ENCODE data around the gene NTHL1.
A peak's percentile ranks its signal among the peaks of the same experiment; 100 is the strongest.

The NTHL1 gene

DNA sequence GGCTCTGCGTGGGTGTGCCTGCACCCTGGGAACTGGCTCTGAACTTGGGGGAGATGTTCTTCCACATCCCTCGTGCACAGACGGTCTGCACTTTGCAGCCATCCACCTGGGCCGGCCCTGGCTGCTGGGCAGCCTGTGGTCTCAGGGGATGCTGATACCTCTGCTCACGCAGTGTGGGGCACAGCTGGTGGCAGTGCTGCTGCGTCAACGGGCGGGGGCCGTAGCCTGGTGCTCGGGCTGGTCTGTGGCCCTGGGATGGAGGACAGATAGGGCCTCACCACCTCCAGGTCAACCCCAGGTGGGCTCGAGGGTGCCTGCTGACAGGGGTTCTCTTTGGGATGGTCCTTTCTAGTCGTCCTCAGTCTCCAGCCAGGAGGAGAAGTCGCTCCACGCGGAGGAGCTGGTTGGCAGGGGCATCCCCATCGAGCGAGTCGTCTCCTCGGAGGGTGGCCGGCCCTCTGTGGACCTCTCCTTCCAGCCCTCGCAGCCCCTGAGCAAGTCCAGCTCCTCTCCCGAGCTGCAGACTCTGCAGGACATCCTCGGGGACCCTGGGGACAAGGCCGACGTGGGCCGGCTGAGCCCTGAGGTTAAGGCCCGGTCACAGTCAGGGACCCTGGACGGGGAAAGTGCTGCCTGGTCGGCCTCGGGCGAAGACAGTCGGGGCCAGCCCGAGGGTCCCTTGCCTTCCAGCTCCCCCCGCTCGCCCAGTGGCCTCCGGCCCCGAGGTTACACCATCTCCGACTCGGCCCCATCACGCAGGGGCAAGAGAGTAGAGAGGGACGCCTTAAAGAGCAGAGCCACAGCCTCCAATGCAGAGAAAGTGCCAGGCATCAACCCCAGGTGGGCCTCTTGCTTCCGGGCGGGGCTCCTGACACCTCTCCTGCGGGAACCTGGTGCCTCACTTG is 36.5 kb upstream of the NTHL1 start:
- no peak for DNase-seq

DNA sequence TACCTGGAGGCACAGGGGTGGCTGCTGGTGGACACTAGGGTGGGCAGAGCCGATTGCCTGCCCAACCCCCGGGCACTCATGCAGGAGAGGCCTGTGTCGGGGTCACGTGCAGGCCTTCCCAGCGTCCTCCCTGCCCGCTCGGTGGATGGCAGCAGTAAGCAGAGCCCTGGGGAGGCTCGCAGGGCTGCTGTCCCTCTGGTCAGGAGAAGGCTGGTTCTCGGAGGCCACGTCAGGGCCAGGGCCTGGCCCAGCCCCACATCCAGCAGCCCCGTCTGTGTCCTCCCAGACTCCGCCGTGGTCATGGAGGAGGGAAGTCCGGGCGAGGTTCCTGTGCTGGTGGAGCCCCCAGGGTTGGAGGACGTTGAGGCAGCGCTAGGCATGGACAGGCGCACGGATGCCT is 35.8 kb upstream of the NTHL1 start:
- DNase-seq = no peak

GRCh38 chr16:2082983-2083364 is 35.3 kb upstream of the NTHL1 start:
- DNase-seq = no peak

DNA sequence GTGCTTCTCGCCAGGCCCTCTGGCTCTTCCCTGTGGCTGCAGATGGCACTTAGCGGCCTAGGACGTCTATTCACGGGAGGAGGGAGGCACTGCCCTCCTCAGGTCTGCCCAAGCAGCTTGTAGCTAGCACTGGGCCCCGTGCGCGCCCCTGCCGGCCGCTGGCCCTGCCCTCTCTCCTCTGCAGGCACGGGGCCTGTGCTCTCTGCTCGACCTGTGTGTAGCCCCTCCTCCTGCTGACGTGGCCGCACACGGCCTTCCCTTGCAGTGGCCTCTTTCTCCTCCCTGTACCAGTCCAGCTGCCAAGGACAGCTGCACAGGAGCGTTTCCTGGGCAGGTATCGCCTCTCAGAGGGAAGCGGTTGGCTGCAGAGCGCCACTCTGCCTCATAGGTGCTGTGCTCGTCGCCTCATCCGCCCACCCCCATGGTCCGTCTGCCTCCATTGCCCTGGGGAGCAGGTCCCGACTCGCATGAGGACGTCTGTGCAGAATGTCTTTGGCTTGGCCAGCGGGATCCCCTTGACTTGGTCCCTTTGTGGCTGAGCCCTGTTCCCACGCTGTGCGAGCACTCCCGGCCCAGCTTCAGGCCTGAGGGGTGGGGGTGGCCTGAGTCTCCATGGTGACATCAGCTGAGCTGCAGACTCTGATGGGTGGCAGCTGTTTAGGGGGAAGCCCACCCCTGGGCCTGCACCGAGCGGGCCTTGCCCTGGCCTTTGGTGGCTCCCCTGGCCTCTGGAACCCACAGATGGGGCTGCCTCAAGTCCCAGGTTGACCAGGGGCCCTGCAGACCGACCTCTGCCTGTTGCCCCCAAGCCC is 34.7 kb upstream of the NTHL1 start:
- peak; percentile 98 for DNase-seq

DNA sequence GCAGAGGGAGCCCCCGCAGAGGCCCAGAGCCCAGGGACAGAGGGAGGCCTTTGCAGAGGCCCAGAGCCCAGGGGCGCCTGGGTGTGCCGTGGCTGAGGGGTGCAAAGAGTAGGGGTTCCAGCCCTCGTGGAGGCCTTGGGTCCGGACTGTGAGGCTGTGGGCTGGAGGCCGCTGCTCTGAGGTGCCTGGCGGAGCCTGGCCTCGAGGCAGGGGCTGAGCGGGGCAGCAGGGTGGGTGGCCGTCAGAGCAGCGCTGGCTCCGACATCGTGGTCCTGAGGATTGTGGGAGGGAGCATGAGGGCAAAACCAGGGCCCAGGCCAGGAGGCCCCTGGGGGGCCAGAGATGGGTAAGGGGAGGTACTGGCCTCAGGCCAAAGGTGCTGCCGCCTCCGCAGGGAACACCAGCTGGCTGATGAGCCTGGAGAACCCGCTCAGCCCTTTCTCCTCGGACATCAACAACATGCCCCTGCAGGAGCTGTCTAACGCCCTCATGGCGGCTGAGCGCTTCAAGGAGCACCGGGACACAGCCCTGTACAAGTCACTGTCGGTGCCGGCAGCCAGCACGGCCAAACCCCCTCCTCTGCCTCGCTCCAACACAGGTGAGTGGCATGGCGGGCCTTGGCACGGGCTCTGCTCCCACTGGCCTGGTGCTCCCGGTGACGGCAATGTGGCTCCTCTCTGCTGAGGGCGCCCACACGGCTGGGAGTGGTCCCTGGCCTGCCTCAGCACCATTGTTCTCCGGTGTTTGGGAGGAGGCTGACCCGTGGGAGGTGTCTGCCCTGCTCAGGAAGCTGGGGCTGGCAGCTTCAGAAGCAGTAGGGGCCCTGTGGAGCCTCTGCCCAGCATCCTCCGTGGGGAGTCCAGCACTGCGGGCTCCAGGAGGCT is 33.8 kb upstream of the NTHL1 start:
- DNase-seq = peak; percentile 42

GRCh38 chr16:2079991-2080390 is 32.4 kb upstream of the NTHL1 start:
- no peak for DNase-seq

DNA sequence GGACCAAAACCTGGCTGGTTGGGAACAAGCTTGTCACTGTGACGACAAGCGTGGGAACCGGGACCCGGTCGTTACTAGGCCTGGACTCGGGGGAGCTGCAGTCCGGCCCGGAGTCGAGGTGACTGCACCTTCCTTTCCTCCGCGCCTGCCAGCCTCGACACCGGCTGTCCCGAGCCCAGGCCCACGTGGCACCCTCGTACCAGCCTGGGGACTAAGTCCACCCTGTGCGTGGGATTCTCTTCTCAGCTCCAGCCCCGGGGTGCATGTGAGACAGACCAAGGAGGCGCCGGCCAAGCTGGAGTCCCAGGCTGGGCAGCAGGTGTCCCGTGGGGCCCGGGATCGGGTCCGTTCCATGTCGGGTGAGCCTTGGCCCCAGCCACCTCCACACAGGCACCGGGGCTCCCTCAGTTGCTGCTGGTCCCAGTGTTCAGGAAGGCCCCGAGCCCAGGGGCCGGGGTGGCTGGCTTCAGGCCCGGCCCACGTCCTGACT is 31.7 kb upstream of the NTHL1 start:
- no peak for DNase-seq

GRCh38 chr16:2078691-2079090 is 31.1 kb upstream of the NTHL1 start:
- no peak for DNase-seq

DNA sequence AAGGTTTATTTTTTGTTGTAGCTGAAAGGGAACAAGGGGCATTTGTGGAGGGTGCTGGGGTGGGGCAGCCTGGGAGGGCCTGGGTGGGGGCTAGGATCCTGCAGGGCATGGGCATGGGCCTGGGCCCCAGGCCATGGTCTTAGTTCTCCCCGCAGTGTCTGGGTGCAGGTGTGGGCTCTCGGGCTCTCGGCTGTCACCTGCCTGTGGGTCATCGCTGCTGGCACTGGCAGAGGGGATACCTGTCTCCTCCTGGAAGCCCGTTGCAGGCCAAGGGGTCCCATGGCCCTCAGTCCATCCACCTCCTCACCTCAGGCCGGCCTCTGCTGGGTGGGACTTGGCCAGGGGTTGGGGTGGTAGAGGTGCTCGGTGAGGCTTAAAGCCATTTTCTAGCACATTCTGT is 30.5 kb upstream of the NTHL1 start:
- DNase-seq = no peak

DNA sequence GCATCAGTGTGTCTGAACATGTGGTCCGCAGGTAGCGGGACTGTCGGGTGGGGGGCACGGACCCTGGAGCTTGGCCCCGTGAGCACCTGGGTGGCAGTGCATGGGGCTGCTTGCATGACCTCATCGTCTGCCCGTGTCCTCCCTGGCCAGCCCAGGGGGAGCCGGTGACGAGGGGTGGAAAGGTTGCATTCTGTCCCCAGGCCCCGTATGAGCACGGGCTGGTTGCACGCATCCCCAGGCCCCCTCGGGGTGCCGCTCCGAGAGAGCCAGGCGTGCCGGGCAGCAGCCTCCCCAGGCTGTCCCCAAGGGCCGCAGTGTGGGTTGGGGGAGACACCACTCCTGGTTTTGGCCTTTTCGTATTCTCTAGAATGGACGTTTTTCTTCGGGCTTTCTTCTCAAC is 30.1 kb upstream of the NTHL1 start:
- no peak for DNase-seq

- DNase-seq = no peak
These were observed 29.4 kb upstream of the NTHL1 start for GRCh38 chr16:2077016-2077415.

GRCh38 chr16:2076072-2076865 is 28.6 kb upstream of the NTHL1 start:
- DNase-seq = no peak

GRCh38 chr16:2075631-2076030 is 28.0 kb upstream of the NTHL1 start:
- no peak for DNase-seq

DNA sequence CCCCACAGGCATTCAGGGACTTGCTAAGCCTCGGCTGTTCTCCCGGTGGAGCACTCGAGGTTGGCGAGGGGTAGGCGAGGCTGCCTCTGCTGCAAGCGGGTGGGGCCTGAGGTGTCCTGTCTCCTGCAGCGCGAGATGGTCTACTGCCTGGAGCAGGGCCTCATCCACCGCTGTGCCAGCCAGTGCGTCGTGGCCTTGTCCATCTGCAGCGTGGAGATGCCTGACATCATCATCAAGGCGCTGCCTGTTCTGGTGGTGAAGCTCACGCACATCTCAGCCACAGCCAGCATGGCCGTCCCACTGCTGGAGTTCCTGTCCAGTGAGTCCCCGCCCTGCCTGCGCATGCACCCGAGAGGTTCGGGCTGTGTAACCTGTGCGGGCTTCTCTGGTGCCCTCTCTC is 26.4 kb upstream of the NTHL1 start:
- DNase-seq = no peak

DNA sequence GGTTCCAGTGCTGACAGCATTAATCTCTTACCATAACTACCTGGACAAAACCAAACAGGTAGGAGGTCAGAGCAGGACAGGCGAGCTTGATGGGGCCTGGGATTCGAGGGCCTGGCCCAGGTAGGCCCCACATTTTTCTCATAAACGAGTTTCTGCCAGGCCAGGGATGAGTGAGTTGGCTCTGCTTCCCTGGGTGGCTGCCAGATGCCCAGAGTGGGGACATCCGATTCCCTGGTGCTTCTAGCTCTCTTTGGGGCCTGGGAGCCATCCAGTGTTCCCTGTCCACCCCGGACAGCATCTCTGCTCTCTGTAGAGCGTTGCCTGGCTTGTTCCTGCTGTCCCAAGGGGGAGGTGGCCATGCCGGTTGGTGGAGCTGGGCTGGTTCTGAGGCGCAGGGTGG is 25.3 kb upstream of the NTHL1 start:
- no peak for DNase-seq

DNA sequence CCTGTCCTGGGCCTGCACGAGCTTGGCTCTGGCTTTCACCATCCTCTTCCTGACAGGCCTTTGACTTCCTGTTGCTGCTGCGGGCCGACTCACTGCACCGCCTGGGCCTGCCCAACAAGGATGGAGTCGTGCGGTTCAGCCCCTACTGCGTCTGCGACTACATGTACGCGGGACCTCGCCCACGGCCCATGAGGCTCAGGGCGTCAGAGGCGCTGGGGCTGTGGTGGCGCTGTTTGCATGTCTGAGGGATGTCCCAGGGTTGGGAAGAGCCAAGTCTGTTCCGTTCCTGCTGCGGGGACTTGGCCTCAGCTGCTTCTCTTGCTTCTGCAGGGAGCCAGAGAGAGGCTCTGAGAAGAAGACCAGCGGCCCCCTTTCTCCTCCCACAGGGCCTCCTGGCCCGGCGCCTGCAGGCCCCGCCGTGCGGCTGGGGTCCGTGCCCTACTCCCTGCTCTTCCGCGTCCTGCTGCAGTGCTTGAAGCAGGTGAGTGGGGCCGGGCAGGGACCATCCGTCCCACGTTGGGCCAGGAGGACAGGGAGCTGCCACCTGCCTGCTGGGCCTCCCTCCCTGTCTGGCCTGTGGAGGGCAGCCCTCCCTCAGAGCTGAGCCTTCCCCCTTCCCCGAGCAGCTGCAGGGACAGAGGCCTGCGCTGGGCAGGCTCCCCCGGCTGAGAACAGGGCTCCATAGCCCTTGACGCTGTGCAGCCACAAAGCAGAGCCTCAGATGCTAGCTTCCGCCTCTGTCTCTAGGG is 24.0 kb upstream of the NTHL1 start:
- no peak for DNase-seq

DNA sequence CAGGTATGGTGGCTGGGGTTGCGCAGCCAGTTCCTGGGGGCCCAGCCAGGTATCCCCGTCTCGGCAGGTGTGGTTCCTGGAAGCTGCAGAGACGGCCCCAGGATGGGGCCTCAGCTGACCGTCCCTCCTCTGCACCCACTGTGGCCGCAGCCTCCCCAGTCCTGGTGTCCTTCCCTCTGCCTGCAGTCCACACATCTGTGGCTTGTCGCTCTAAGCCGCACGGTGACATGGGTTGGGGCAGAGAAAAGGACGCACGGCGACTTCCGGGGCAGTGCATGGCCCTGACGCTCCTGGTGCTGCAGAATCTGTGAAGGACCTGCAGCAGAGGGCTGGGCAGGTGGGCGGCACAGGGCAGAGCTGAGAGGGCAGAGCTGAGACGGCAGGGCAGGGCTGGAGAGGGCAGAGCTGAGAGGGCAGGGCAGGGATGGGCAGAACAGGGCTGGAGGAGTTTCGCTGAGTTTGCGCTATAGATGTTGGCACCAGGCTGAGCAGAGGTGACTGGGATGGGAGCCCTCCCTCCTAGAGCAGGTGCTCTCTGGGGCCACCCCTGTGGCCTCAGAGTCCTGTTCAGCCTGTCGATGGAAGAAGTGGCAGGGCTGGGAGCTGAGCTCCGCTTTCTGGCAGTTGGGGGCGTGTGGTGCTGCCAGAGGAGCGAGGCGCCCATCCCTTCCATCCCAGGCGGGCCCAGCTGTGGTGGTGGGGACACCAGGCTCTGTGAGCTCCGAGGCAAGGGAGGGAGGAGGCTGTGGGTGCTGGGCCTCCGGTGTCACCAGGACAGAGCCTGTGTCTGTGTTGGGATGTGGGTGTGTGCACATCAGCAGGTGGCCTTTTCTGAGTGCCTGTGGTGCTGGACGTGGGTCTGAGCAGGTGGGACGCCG is 23.2 kb upstream of the NTHL1 start:
- DNase-seq = no peak

- DNase-seq = no peak
These were observed 18.5 kb upstream of the NTHL1 start for GRCh38 chr16:2066139-2066538.

DNA sequence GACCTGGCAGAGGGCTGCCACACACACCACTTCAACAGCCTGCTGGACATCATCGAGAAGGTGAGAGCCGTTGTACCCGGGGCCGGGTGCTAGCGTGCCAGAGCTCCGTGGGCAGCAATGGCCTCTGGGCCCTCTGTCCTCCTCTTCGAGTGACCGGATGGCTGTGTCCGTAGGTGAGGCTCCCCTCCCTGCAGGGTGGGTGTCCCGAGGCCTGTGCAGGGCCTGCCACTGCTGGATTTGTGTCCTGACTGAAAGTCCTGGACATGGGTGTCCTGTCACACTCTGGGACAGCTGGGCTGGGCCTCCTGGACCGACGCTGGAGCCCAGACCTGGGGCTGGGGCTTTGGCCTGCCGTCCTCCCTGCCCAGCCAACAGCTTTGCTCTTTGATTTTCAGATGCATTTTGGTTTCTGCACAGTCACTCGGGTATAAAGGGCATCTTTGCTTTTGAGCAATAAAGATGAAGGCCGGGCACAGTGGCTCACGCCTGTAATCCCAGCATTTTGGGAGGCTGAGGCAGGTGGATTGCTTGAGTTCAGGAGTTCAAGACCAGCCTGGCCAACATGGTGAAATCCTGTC is 16.8 kb upstream of the NTHL1 start:
- no peak for DNase-seq

GRCh38 chr16:2063861-2064260 is 16.2 kb upstream of the NTHL1 start:
- DNase-seq = no peak
